Stimulated activated naive CD4-positive, alpha-beta T cell treated with Interleukin-2 at 50 U/mL for 16 hours (primary cell): ENCODE data around the gene USP16.

ENCODE experiments used
- DNase-seq: peaks from one replicate; lab custom pipeline; 2025; lab: John Stamatoyannopoulos, UW

Gene USP16

DNA sequence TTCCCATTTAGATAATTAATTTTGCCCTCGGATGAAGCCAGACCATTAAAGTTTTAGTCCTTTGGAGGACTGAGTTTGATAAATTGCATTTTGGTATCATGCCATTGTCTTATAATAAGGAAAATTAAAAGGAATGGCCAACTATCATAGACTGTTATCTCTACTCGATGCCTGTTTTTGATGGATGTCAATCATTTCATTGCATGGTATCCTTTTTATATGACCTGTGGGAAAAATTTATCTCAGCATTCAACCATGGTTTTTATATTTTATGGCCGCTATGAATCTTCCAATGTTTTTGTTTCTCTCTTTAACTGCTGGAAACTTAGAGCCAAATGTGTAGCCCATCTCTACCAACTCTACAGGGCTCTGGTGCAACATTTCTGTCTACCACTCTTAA, 58.8 kb downstream of the USP16 start:
- DNase-seq, result no peak

DNA sequence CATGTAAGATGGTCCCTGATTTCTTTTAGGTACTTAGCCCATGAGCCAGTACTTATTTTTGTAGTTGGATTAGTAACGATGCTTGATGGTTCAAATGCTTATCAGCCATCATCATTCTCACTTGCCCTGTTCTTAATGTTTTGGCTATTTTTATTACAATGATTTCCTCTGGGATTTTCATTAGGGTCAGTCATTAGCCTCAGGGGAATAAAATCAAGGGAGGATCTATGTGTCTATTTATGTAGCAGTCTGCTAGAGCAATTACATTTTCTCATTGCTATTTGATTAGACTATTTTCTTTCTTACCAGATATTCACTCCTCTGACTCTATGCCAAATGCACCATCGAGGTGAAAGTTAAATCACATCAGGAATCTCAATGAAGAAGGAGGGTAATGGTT, 59.9 kb downstream of the USP16 start:
- DNase-seq, result no peak

DNA sequence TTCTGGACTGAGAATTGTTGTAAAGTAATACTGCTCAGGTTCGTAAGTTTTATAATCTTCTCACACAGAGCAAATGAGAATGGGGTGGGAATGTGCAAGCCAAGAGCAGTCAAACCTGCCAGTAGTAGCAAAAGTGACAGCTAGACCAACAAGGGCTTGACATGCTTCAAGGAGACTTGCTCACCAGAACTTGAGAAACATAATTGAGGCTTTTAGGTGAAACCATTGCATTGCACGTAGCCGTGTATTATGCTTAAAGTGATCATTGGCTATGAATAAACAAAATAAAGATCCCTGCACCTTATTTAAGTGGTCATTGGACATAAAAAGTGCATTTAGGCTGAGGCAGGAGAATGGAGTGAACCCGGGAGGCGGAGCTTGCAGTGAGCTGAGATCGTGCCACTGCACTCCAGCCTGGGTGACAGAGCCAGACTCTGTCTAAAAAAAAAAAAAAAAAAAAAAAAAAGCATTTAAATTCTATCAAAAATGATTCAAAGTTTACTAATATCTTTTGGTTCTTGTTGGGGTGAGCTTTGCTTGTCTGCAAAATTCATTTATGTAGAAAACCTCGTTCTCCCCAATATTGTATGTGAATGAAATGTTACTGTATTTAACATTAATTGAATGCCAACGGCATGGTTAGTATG, 60.8 kb downstream of the USP16 start:
- no peak for DNase-seq

DNA sequence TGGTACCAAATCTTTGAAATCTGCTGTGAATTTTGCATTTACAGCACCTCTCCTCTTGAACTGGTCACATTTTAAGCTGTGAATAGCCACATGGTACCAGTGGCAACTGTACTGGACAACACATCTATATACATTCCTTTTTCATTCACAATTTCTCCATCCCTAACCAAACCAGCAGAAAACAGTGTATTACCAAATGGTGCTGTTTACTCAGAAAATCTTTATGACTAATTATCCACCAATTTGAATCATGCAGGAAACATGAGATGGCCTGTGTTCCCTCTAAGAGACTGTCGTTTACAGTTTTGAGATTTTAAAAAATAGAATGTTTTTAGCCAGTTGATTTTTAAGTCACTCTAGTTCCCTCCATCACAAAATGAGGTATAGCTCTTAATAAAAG, 66.6 kb downstream of the USP16 start:
- no peak for DNase-seq

DNA sequence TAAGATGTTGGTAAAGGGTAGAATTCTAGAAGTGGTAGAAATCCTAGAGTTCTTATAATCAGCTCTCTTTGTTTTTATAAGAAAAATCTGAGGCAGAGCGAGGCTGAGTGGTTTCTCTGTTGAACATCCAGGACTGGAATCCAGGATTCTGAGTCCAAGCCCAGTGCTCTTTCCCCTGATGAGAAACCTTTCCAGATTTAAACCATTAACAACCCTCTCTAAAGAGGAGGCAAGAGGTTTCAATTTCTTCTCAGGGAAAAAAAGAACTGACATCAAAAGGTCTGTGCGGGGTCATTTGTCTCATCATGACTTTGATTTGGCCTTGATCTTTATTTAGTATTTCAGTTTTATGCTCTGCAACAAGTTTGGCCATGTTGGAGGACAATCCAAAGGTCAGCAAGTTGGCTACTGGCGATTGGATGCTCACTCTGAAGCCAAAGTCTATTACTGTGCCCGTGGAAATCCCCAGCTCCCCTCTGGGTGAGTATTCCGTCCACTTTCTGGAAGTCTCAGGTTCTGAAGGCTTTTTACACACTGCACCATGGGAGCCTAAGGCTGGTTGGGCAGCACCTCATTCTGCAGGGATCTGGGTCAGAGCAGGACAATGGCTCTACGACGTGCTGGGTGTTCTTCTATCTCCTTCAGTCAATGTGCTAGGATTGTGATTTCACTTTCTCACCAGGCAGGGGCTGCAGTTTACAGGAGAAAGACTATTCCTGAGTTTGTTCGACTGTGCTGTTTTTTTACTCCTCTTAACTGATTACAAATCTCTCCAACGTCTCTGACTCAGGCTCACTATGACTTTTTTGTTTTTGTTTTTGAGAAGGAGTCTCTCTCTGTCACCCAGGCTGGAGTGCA, 67.9 kb downstream of the USP16 start:
- no peak for DNase-seq

DNA sequence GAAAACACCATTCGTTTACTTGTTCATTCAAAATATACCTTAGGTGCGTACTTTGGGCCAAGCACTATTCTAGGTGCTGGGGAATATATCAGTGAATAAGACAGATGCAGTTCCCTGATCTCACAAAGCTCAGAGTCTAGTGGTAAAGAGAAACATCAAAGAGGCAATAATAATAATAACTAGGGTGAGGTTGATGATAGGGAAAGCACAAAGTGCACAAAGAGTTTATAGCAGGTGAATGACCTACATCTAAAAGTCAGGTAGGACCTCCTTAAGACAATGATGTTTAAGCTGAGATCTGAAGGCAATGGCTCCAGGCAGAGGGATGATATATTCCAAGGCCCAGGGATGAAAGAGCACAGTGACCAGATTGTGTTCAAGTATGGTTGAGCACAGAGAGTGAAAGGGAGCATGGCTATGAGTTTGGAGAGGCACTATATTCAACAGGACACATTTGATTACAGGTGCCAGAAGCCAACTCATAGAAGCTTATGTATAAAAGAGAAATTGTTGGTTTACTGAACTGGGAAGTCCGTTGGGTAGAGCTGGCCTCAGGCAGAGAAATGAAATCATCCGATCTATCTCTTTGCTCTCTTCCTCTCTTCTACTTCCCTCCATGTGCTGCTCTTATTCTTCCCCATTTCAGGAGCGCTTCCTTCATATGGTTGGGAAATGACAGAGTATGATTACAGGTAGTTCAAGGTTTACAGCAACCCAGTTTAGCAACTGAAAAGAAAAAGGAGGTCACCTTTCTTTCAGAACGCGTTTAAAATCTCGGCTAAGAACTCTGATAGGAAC, 71.9 kb downstream of the USP16 start:
- DNase-seq, result no peak

DNA sequence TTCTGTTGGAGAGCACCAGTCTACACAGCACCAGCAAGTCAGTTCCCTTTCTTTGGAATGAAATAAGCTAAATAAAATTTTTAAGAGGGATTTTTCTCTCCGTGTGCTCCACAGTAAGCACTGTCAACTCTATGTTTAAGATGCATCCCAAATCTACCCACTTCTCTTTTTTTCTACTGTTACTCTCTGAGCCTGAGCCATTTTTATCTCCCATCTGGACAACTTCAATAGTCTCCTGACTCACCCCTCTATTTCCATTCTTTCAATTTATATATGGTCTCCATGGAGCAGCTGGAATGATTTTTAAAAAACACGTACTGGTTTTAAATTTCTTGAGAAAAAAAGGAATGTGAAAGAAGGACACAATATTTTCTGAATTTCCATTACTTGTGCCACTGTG, 73.7 kb downstream of the USP16 start:
- DNase-seq, result no peak

DNA sequence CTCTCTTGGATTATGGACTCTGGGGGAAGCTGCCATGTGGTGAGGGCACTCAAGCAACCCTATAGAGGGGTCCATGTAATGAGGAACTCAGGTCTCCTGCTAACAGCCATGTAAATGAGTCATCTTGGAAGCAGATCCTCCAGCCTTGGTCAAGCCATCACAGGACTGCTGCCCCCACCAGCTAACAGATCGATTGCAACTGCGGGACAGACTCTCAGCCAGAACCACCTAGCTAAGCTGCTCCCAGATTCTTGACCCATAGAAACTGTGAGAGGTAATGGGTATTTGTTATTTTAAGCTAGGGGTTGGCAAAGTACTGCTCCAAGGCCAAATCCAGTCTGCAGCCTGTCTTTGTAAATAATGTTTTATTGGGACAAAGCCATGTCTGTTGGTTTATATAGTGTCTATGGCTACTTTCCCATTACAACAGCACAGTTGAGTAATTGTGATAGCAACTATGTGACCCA, 78.4 kb downstream of the USP16 start:
- no peak for DNase-seq
